Mesendoderm (in vitro differentiated cells): ENCODE results near the gene KEAP1. TPM values are rescaled to one million over a fixed set of nuclear protein-coding genes. Genes with fewer than 3 reads are reported as not detected.
"Not testable (repeated sequence)": the region's sequence is repeated elsewhere in the genome, so short reads cannot be mapped to it uniquely, and the experiment has no call there.

Experiments used
- DNase-seq: peaks from one replicate; pipeline ENCODE4 v3.0.0; 2013
- H2AK5ac ChIP-seq: 2 replicates; pipeline ENCODE4 v1.6.1; 2013; ENCODE audit warnings: low read length, inconsistent platforms
- H2BK120ac ChIP-seq: 2 replicates; pipeline ENCODE4 v1.6.1; 2013; ENCODE audit warnings: low read depth, mild to moderate bottlenecking, low read length, moderate library complexity, mixed read lengths
- H2BK15ac ChIP-seq: replicated peaks from 2 replicates; pipeline ENCODE4 v1.6.1; 2013; ENCODE audit warnings: low read depth, mild to moderate bottlenecking, moderate library complexity
- H2BK5ac ChIP-seq: 2 replicates; pipeline ENCODE4 v1.6.1; 2013; ENCODE audit warnings: low read length, inconsistent platforms
- H3K18ac ChIP-seq: 2 replicates; pipeline ENCODE4 v1.6.1; 2013; ENCODE audit warnings: mild to moderate bottlenecking, low read length, mixed read lengths
- H3K23ac ChIP-seq: one replicate; pipeline ENCODE4 v1.6.1; 2013; ENCODE audit warnings: low read length
- H3K27ac ChIP-seq: 2 replicates; pipeline ENCODE4 v1.5.1; 2013; ENCODE audit warnings: low read depth, mild to moderate bottlenecking, inconsistent platforms, low read length, moderate library complexity
- H3K27me3 ChIP-seq: 2 replicates; pipeline ENCODE4 v1.6.1; 2013; ENCODE audit warnings: low read length, control low read depth, mild to moderate bottlenecking, inconsistent platforms; ENCODE audit not compliant: insufficient read depth, poor library complexity
- H3K36me3 ChIP-seq: 2 replicates; pipeline ENCODE4 v1.6.1; 2013; ENCODE audit warnings: low read length, inconsistent platforms; ENCODE audit not compliant: control insufficient read depth, insufficient read depth
- H3K4ac ChIP-seq: one replicate; pipeline ENCODE4 v1.6.1; 2013; ENCODE audit warnings: low read depth, mild to moderate bottlenecking, low read length, moderate library complexity
- H3K4me1 ChIP-seq: 2 replicates; pipeline ENCODE4 v1.6.1; 2013; ENCODE audit warnings: low read depth, low read length, inconsistent platforms; ENCODE audit not compliant: control insufficient read depth
- H3K4me2 ChIP-seq: 2 replicates; pipeline ENCODE4 v1.6.1; 2013; ENCODE audit warnings: low read length
- H3K4me3 ChIP-seq: 2 replicates; pipeline ENCODE4 v1.5.1; 2013; ENCODE audit warnings: mild to moderate bottlenecking, low read length
- H3K56ac ChIP-seq: one replicate; pipeline ENCODE4 v1.6.1; 2013; ENCODE audit warnings: low read length
- H3K79me1 ChIP-seq: 2 replicates; pipeline ENCODE4 v1.6.1; 2013; ENCODE audit warnings: low read length, inconsistent platforms
- H3K79me2 ChIP-seq: 2 replicates; pipeline ENCODE4 v1.6.1; 2013; ENCODE audit warnings: mild to moderate bottlenecking, low read length; ENCODE audit not compliant: control insufficient read depth, insufficient read depth
- H3K9ac ChIP-seq: 2 replicates; pipeline ENCODE4 v1.6.1; 2013; ENCODE audit warnings: low read length, inconsistent platforms
- H4K5ac ChIP-seq: one replicate; pipeline ENCODE4 v1.6.1; 2013; ENCODE audit warnings: low read length
- H4K8ac ChIP-seq: one replicate; pipeline ENCODE4 v1.6.1; 2013; ENCODE audit warnings: low read depth, mild to moderate bottlenecking, control low read depth, low read length, moderate library complexity
- WGBS: extraction: QIAGEN DNeasy Blood & Tissue Kit; methylation state at CpG from one replicate; pipeline ENCODE4 v1.1.7; 2013; ENCODE audit warnings: low lambda C conversion rate, missing lambda C conversion rate; ENCODE audit not compliant: insufficient coverage; ENCODE audit errors: extremely low coverage; 5-methylcytosine and 5-hydroxymethylcytosine counted together
- polyA plus RNA-seq, 2 experiments: library from polyadenylated mRNA; stranded (reverse); fragments of 200-250 nt; gene quantifications; one replicate each; pipeline ENCODE4 v1.2.3, GENCODE V29; 2013

KEAP1 gene
- polyA plus RNA-seq (2013, experiment 1 of 2): 36.4 TPM
- polyA plus RNA-seq (2013, experiment 2 of 2): 34.5 TPM

DNA sequence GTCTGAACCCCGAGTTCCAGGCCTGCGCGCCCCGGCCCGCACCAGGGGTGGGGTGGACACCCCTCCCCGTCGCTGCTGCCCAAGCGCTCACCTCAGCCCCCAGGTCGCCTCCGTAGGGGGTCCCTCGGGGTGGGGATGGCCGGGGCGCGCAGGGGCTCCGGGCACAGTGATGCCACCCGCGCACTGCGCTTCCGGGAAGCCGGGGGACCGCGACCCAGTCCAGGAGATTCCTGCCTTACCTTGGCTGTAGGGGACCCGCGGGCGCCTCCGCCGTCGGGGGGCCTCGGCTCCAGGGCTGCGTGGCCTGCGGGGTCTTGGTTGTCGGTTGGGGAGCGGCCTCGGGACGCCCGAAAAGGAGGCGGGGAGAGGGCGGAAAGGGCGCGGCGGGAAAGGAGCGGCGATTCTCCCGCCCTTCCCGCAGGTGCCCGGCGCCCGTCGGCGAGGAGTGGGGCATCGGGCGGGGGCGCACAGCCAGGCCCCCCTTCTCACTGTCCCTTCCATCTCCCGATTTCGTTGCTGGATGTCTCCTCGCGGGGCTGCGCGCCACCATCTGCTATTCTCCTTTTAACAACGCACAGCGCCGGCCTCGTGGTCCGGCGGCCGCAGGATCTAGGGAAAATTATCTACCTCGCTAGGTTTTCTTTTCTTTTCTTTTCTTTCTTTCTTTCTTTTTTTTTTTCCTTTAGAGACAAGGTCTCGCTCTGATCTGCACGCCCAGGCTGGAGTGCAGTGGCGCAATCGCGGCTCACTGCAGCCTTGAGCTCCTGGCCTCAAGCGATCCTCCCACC is at the start of gene KEAP1:
Gene KEAP1 (minus strand): TSS at position 355 of the 788 bp plus-strand sequence. CDS start 3,323 bp downstream, outside the sequence.
- Histone ChIP-seq H3K36me3 (peaks cover 7% of the 10 kb centered on the region), H2AK5ac (no peak within 1 kb of the TSS), H3K4me3 (peak within 1 kb of the TSS; percentile 54), H3K79me1 (peaks cover 18% of the 10 kb centered on the region), H2BK15ac (peak within 1 kb of the TSS; percentile 94), H3K56ac (peak within 1 kb of the TSS; percentile 99), H3K23ac (peak within 1 kb of the TSS; percentile 80), H3K4me2 (peak within 1 kb of the TSS; percentile 75), H3K4me1 (peaks cover 3% of the 10 kb centered on the region), H4K8ac (peak within 1 kb of the TSS; percentile 100), H3K79me2 (peaks cover 24% of the 10 kb centered on the region), H2BK5ac (peak within 1 kb of the TSS; percentile 75), H2BK120ac (peak within 1 kb of the TSS; percentile 99), H3K27me3 (no peaks in the 10 kb centered on the region), H4K5ac (no peak within 1 kb of the TSS), H3K18ac (peak within 1 kb of the TSS; percentile 99), H3K9ac (peak within 1 kb of the TSS; percentile 99), H3K4ac (peak within 1 kb of the TSS; percentile 100), H3K27ac (peak within 1 kb of the TSS; percentile 89)
- peak; percentile 70 for DNase-seq
- no CpG with 5 or more reads among the region's 73 CpGs for WGBS

DNA sequence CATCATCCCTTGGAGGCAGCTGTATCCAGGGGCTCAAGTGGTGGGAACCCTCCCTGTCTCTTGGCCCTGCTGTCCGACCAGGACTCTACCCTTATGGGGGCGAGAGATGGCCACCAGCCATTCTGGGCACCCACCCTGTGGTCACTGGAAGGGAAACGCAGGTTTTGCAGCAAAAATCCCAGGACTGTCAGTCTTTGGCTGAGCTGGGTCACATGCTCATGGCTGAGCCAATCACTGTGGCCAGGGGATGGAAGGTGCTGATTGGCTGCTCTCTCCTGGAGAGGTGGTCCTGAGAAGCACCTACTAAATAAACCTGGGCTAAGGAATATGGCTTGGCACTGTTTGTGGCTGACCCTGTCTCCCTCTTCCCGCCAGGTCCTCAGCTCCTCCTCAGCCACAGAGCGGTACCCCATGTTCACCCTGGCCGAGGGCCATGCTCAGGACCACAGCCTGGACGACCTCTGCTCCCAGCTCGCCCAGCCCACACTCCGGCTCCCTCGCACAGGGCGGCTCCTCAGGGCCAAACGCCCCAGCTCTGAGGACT is 49.4 kb upstream of the KEAP1 start:
- Histone ChIP-seq H3K27me3 (no peaks in the 10 kb centered on the region), H2BK5ac (no peak overlapping the region), H3K9ac (no peak overlapping the region), H3K23ac (no peak overlapping the region), H2BK15ac (no peak overlapping the region), H3K18ac (no peak overlapping the region), H3K4ac (no peak overlapping the region), H3K4me2 (no peak overlapping the region), H3K4me1 (no peaks in the 10 kb centered on the region), H2AK5ac (no peak overlapping the region), H3K4me3 (no peak overlapping the region), H4K8ac (no peak overlapping the region), H3K79me1 (no peaks in the 10 kb centered on the region), H3K79me2 (no peaks in the 10 kb centered on the region), H3K36me3 (peaks cover 10% of the 10 kb centered on the region), H3K27ac (no peak overlapping the region), H4K5ac (no peak overlapping the region), H3K56ac (no peak overlapping the region), H2BK120ac (no peak overlapping the region)
- no CpG with 5 or more reads among the region's 12 CpGs for WGBS
- DNase-seq: peak; percentile 79

DNA sequence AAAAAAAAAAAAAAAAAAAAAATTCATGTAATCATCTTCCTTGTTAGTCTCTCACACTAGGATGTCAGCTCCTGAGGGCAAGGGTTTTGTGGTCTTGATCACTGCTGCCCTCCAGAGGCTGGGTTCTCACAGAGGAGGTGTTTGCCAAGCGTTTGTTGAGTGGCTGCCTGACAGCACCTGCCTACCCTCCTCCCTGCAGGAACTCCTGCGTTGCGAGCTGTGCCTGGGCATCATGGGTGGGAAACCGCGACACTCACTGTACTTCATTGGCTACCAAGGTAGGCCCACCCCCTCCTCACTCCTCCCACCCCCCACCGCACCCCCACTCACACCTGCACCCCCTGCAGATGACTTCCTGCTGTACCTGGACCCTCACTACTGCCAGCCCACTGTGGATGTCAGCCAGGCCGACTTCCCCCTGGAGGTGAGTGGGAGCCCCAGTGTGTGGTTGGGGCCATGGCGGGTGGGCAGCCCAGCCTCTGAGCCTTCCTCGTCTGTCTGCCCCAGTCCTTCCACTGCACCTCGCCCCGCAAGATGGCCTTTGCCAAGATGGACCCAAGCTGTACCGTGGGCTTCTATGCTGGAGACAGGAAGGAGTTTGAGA is 48.6 kb upstream of the KEAP1 start:
- no peaks in the 10 kb centered on the region for H3K79me2 ChIP-seq
- no peak overlapping the region for H4K5ac ChIP-seq
- no peak overlapping the region for H2BK5ac ChIP-seq
- H3K18ac ChIP-seq: no peak overlapping the region
- peak; percentile 70 for DNase-seq
- peaks cover 10% of the 10 kb centered on the region for H3K36me3 ChIP-seq
- no peak overlapping the region for H3K23ac ChIP-seq
- H3K4ac ChIP-seq: no peak overlapping the region
- no peaks in the 10 kb centered on the region for H3K4me1 ChIP-seq
- H3K27ac ChIP-seq: no peak overlapping the region
- no peak overlapping the region for H3K4me2 ChIP-seq
- no peaks in the 10 kb centered on the region for H3K79me1 ChIP-seq
- no peak overlapping the region for H2BK120ac ChIP-seq
- H3K4me3 ChIP-seq: no peak overlapping the region
- H3K27me3 ChIP-seq: no peaks in the 10 kb centered on the region
- no peak overlapping the region for H4K8ac ChIP-seq
- no peak overlapping the region for H3K9ac ChIP-seq
- WGBS: no CpG with 5 or more reads among the region's 12 CpGs
- H2AK5ac ChIP-seq: no peak overlapping the region
- no peak overlapping the region for H3K56ac ChIP-seq
- no peak overlapping the region for H2BK15ac ChIP-seq

DNA sequence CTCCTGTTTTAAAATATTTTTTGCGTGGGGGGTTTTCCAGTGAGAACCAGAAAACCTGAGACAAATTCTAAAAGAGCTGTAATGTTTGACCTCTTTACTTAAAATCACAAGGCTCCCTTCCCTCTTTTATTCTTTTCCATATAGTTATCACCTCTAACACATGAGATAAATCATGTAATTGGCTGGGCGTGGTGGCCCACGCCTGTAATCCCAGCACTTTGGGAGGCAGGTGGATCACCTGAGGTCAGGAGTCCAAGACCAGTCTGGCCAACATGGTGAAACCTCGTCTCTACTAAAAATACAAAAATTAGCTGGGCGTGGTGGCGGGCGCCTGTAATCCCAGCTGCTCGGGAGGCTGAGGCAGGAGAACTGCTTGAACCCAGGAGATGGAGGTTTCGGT is 47.9 kb upstream of the KEAP1 start:
- not testable (repeated sequence) for H3K56ac ChIP-seq

DNA sequence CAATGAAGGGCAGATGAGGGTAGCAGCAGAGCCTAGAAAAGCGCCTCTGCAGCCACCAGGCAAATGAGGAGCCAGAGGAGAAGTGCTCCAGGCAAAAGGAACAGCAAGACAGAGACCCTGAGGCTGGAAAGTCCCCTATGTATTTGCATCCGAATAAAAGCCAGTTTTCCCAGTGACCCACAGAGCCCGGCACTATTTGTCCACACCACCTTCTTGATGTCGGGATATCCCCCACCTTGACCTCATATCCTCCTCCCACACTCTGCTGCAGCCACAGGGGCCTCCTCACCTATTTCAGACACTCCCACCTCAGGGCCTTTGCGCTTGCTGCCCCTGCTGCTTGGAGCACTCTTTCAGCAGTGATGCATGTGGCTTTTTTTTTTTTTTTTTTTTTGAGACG is 47.2 kb upstream of the KEAP1 start:
- H3K4me3 ChIP-seq: no peak overlapping the region
- no peak overlapping the region for H2BK5ac ChIP-seq
- H4K8ac ChIP-seq: no peak overlapping the region
- no peak overlapping the region for H2AK5ac ChIP-seq
- no peak overlapping the region for H3K27ac ChIP-seq
- no peak overlapping the region for H3K4ac ChIP-seq
- H3K9ac ChIP-seq: no peak overlapping the region
- no CpG with 5 or more reads among the region's 6 CpGs for WGBS
- H3K79me1 ChIP-seq: no peaks in the 10 kb centered on the region
- H3K79me2 ChIP-seq: no peaks in the 10 kb centered on the region
- H3K56ac ChIP-seq: no peak overlapping the region
- no peak overlapping the region for H2BK15ac ChIP-seq
- H2BK120ac ChIP-seq: no peak overlapping the region
- H3K18ac ChIP-seq: no peak overlapping the region
- peaks cover 9% of the 10 kb centered on the region for H3K36me3 ChIP-seq
- no peaks in the 10 kb centered on the region for H3K4me1 ChIP-seq
- no peak for DNase-seq
- H3K4me2 ChIP-seq: no peak overlapping the region
- no peak overlapping the region for H3K23ac ChIP-seq
- H3K27me3 ChIP-seq: no peaks in the 10 kb centered on the region
- no peak overlapping the region for H4K5ac ChIP-seq

More for the DNA sequence above, 47.9 kb upstream of the KEAP1 start:
- not testable (repeated sequence) for H3K4me1 ChIP-seq, H3K18ac ChIP-seq, H2BK15ac ChIP-seq, H3K79me2 ChIP-seq, DNase-seq, H2AK5ac ChIP-seq, H3K79me1 ChIP-seq, H4K8ac ChIP-seq, H2BK120ac ChIP-seq, H3K4ac ChIP-seq, H2BK5ac ChIP-seq, H3K27me3 ChIP-seq, H3K23ac ChIP-seq, H4K5ac ChIP-seq, H3K9ac ChIP-seq, H3K27ac ChIP-seq, H3K4me3 ChIP-seq, H3K4me2 ChIP-seq
- H3K36me3 ChIP-seq: peaks cover 10% of the 10 kb centered on the region
- no CpG with 5 or more reads among the region's 9 CpGs for WGBS
